Transverse colon (tissue), 4 donors: ENCODE measurements around the gene MAP3K14. TPM values are rescaled to one million over a fixed set of nuclear protein-coding genes. Genes with fewer than 3 reads are reported as not detected.
"Not testable (repeated sequence)": the region's sequence is repeated elsewhere in the genome, so short reads cannot be mapped to it uniquely, and the experiment has no call there.

Source experiments
- DNase-seq: peaks from one replicate; pipeline ENCODE4 v3.0.0-alpha.2; 2019
- H3K27ac ChIP-seq, 4 donors: fragments of 200-600 bp; sonication (generic); 2 replicates each; pipeline ENCODE4 v1.5.1; 2016 to 2018; ENCODE audit warnings: inconsistent platforms in 4 of 4
- H3K27me3 ChIP-seq: fragments of 200-600 bp; sonication (generic); 2 replicates; pipeline ENCODE4 v1.5.1; 2017; ENCODE audit warnings: inconsistent platforms
- H3K36me3 ChIP-seq, 4 donors: fragments of 200-600 bp; sonication (generic); 2 replicates each; pipeline ENCODE4 v1.5.1; 2017 to 2019; ENCODE audit warnings: inconsistent platforms in 4 of 4
- H3K4me1 ChIP-seq, 4 donors: fragments of 200-600 bp; sonication (generic); 2 replicates each; pipeline ENCODE4 v1.5.1; 2017 to 2020; ENCODE audit warnings: inconsistent platforms in 4 of 4
- H3K4me3 ChIP-seq, 4 donors: fragments of 200-600 bp; sonication (generic); 1 replicate in 1 of 4; 2 replicates in 3 of 4; pipeline versions ENCODE4 v1.5.1 to v1.6.1; 2017 to 2019; ENCODE audit warnings: inconsistent platforms in 4 of 4
- H3K9me3 ChIP-seq, 2 donors: fragments of 200-600 bp; sonication (generic); 2 replicates each; pipeline ENCODE4 v1.5.1; 2017 to 2019; ENCODE audit warnings: inconsistent platforms in 2 of 2
- CTCF ChIP-seq, 5 experiments: fragments of 200-600 bp in 3 of 5; fragments of 450-650 bp in 2 of 5; sonication (generic) in 3 of 5; IDR thresholded peaks; 1 replicate in 2 of 5; 2 replicates in 3 of 5; pipeline ENCODE4 v1.5.1; 2016 to 2017; ENCODE audit warnings: antibody characterized with exemption in 5 of 5, inconsistent platforms in 3 of 5, mild to moderate bottlenecking in 2 of 5, moderate library complexity in 1 of 5
- EP300 ChIP-seq: sonication (generic); formaldehyde crosslinking; IDR thresholded peaks from one replicate; pipeline ENCODE4 v1.6.1; 2017; ENCODE audit warnings: antibody characterized with exemption, low read depth
- POLR2A ChIP-seq: fragments of 450-650 bp; IDR thresholded peaks from one replicate; pipeline ENCODE4 v1.6.1; 2016; ENCODE audit warnings: antibody characterized with exemption, mild to moderate bottlenecking, moderate library complexity
- POLR2AphosphoS5 ChIP-seq, 3 donors: sonication (generic); formaldehyde crosslinking; IDR thresholded peaks; one replicate each; pipeline ENCODE4 v1.6.1; 2016; ENCODE audit warnings: antibody characterized with exemption in 3 of 3
- WGBS, 2 donors: methylation state at CpG; one replicate each; pipeline ENCODE4 v1.1.5; 2018; ENCODE audit warnings: low coverage in 1 of 2; 5-methylcytosine and 5-hydroxymethylcytosine counted together
- in situ Hi-C, 4 donors: fragments of 200-750 bp; cut with MboI; loops; one replicate each; pipeline versions ENCODE4 v1.15.0 to v1.15.1; 2017; ENCODE audit warnings: low sequenced_read_pairs in 3 of 4, low pct_ligation_motif_present in 1 of 4, low pct_unique_long_range_greater_than_20kb in 1 of 4
- intact Hi-C: fragments of 100-400 bp; cut with DNase I; formaldehyde crosslinking; loops from one replicate; pipeline ENCODE4 v1.15.1; 2023; ENCODE audit warnings: low total_unique reads
- total RNA-seq, 4 donors: library from RNA; depleted of rRNA; stranded (reverse); fragments of >200 nt; gene quantifications; one replicate each; pipeline ENCODE4 v1.1.0, GENCODE V29; 2016

Gene MAP3K14
- total RNA-seq, 4 donors from 2014 or later = 13.0 to 33.7 (median 18.7) TPM

- H3K4me3 ChIP-seq = no peak overlapping the region
- intact Hi-C loops (no loop called here), in situ Hi-C loops (no loop called here)
- no peak overlapping the region for H3K27ac ChIP-seq
- H3K27me3 ChIP-seq = no peaks in the 10 kb centered on the region
- H3K4me1 ChIP-seq = peaks cover under 1 to 18% (median 7%) of the 10 kb centered on the region in 4 donors
- 70 to 84% methylated on average over 10 to 16 of the region's 16 CpGs for WGBS, 2 donors
- TF ChIP-seq POLR2A (no peak), EP300 (no peak), CTCF (IDR thresholded peaks at IDR 0.05) (no peak), POLR2AphosphoS5 (IDR thresholded peaks at IDR 0.05) (no peak)
- no peaks in the 10 kb centered on the region for H3K9me3 ChIP-seq
- DNase-seq = no peak
- no peaks in the 10 kb centered on the region for H3K36me3 ChIP-seq
Measured at GRCh38 chr17:45257115-45257514, 59.7 kb downstream of the MAP3K14 start.

DNA sequence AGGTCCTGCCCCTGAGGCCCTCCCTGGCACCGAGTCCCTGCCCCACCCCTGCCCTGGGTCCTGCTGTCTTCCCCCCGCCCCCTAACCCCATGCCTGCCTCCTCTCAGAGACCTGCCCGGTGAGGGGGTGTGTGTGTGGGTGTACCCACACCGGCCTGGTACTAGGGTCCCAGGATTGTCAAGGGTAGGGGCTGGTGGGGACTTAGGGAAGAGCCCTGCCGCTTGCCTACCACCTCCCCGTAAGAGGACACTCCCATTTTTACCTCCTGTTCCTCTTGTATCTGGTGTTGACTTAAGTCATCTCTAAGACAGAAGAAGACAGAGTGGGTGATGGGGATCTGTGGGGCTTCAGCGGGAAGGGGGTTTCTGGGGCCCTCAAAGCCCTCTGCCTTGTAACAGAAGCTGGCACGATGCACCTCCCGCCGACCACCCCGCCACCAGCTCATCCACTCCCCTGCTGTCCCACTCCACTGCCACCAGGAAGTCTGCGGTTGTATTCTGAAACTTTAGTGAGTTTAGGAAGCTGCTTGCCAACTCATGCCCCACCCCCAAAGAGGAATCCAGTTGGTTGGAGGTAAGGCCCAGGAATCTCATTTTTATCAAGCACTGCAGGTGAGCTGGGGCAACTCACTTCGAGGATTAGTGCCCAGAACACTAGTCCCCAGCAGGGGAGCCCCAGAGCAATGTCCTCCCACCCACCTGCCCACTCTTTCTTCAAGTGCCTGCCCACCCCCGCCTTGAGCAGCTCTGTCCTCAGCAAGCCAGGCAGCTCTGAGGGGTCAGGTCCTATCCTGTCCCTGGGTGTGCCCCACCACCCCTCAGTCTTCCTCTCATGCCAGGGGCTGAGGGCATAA lies 60.5 kb downstream of the MAP3K14 start:
- intact Hi-C loops = no loop called here
- Histone ChIP-seq H3K27ac (no peak overlapping the region), H3K27me3 (no peaks in the 10 kb centered on the region), H3K4me3 (no peak overlapping the region), H3K4me1 (peaks cover 0 to 14% (median 3%) of the 10 kb centered on the region in 4 donors), H3K9me3 (no peaks in the 10 kb centered on the region), H3K36me3 (no peaks in the 10 kb centered on the region)
- no peak for TF ChIP-seq POLR2AphosphoS5 (IDR thresholded peaks at IDR 0.05)
- TF ChIP-seq EP300 = no peak
- no peak for TF ChIP-seq POLR2A
- TF ChIP-seq CTCF (IDR thresholded peaks at IDR 0.05) = no peak
- in situ Hi-C loops = no loop called here
- no peak for DNase-seq
- 17 to 76% methylated on average over 1 to 14 of the region's 14 CpGs for WGBS, 2 donors

DNA sequence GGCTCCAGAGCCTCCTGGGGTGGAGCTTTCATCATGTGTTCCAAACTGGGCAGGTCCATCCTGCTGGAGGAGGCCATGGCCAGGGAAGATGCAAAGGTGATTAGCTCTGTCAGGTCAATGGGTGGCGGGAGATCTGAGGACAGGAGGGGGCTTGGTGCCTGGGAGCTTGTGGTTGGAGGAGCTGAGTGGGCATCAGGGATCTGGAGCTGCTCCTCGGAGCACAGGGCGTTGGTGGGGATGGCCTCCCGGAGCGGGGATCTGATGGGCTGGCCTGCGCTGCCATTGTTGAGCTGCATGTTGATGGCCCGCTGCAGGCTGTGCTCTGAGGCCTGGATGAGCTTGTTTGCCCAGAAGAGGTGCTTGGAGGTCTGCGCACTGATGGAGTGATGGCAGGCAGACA lies 61.5 kb downstream of the MAP3K14 start:
- Histone ChIP-seq H3K27ac (no peak overlapping the region), H3K9me3 (no peaks in the 10 kb centered on the region), H3K27me3 (no peaks in the 10 kb centered on the region), H3K4me1 (peaks cover 0 to 11% (median 3%) of the 10 kb centered on the region in 4 donors), H3K36me3 (no peaks in the 10 kb centered on the region), H3K4me3 (no peak overlapping the region)
- in situ Hi-C loops = no loop called here
- no peak for TF ChIP-seq EP300
- no peak for TF ChIP-seq CTCF (IDR thresholded peaks at IDR 0.05)
- no peak for TF ChIP-seq POLR2AphosphoS5 (IDR thresholded peaks at IDR 0.05)
- TF ChIP-seq POLR2A = no peak
- no peak for DNase-seq
- 100% methylated on average over 8 of the region's 8 CpGs; no CpG with 5 or more reads in 1 of the 2 donors for WGBS, 2 donors
- intact Hi-C loops = no loop called here

DNA sequence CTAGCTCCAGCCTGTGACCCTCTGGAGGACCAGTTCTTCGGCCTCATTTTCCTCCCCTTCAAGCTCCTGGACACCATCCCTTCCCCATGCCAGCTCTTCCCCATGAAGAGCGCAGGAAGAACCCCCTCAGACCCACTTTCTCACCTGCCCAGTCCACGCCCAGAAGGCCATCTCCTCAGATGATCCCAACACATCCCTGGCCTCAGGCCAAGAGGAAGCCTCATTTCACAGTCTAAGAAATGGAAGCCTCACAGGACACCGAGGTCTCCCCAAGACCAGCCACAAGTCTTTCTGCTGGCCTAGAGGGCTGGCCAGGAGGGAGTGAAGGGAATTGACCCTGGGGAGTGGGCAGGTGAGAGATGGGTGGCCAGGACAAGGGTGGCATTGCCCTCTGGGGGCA lies 62.9 kb downstream of the MAP3K14 start:
- intact Hi-C loops = no loop called here
- no peak overlapping the region for H3K27ac ChIP-seq

DNA sequence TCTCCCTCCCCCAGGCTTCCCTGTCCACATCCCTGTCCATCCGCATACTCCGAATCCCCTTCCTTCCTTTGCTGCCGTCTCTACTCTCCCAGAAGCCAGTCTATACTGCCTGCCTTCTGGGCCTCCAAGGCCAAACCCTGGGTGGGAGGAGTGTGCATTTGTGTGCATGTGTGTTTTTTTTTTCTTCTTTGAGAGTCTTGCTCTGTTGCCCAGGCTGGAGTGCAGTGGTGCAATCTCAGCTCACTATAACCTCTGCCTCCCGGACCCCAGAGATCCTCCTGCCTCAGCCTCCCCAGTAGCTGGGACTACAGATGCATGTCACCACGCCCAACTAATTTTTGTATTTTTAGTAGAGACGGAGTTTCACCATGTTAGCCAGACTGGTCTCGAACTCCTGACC lies 63.6 kb downstream of the MAP3K14 start:
- 88 to 94% methylated on average over 3 to 7 of the region's 7 CpGs for WGBS, 2 donors

More for the DNA sequence above, 62.9 kb downstream of the MAP3K14 start:
- H3K4me3 ChIP-seq = no peak overlapping the region
- peaks cover 0 to 11% (median 4%) of the 10 kb centered on the region in 4 donors for H3K4me1 ChIP-seq
- in situ Hi-C loops = no loop called here
- no peak for TF ChIP-seq POLR2A
- no peaks in the 10 kb centered on the region for H3K27me3 ChIP-seq
- no peaks in the 10 kb centered on the region for H3K36me3 ChIP-seq
- 99% methylated on average over 4 of the region's 4 CpGs; no CpG with 5 or more reads in 1 of the 2 donors for WGBS, 2 donors
- DNase-seq = no peak
- H3K9me3 ChIP-seq = no peaks in the 10 kb centered on the region

More for the DNA sequence above, 63.6 kb downstream of the MAP3K14 start:
- H3K9me3 ChIP-seq, H3K36me3 ChIP-seq, in situ Hi-C loops, H3K4me3 ChIP-seq, intact Hi-C loops, H3K27me3 ChIP-seq, DNase-seq: not testable (repeated sequence)
- Histone ChIP-seq H3K4me1 (peaks cover 0 to 11% (median 7%) of the 10 kb centered on the region in 4 donors), H3K27ac (peak overlapping the region in 3 of 4 donors; percentile 2 to 56 (median 24))
